Uterine smooth muscle cell (primary cell): ENCODE data around the gene EVL. TPM values are rescaled to one million over a fixed set of nuclear protein-coding genes. Genes with fewer than 3 reads are reported as not detected.

Experiments used
- total RNA-seq: library from RNA; depleted of rRNA; stranded (reverse); fragments of >200 nt; gene quantifications from 2 replicates; pipeline ENCODE4 v1.2.3, GENCODE V29; 2014

Gene EVL
- 14.5 and 26.2 TPM in 2 replicates for total RNA-seq

GRCh38 chr14:100065111-100065871 is at the start of gene EVL:
EVL (plus strand) TSS chr14:100065422; CDS start chr14:100065501, 79 bp downstream.

GRCh38 chr14:100159094-100159864 is 94.1 kb downstream of the EVL start, which contains the start of gene DEGS2:
DEGS2 (minus strand) TSS chr14:100159645; CDS start chr14:100159587, 58 bp downstream.

Other genes starting within 250 kb of the EVL start
- gene DEGS2, start 94.2 kb downstream of the EVL start, total RNA-seq = 0.12 TPM in 1 of 2 replicates, not detected in the other
- gene YY1, start 173.7 kb downstream of the EVL start, total RNA-seq = 42.5 and 45.9 TPM in 2 replicates
- gene SLC25A29, start 241.0 kb downstream of the EVL start, total RNA-seq = 10.0 and 27.1 TPM in 2 replicates